Hematopoietic multipotent progenitor cell treated with erythropoietin and hydrocortisone succinate and interleukin-3 and kit ligand, for 4 days (in vitro differentiated cells): ENCODE results near the gene SOX4.
"Not testable (repeated sequence)": the region's sequence is repeated elsewhere in the genome, so short reads cannot be mapped to it uniquely, and the experiment has no call there.

ENCODE experiments used
- DNase-seq: peaks from one replicate; pipeline ENCODE4 v3.0.0-alpha.2; 2015

The SOX4 gene

DNA sequence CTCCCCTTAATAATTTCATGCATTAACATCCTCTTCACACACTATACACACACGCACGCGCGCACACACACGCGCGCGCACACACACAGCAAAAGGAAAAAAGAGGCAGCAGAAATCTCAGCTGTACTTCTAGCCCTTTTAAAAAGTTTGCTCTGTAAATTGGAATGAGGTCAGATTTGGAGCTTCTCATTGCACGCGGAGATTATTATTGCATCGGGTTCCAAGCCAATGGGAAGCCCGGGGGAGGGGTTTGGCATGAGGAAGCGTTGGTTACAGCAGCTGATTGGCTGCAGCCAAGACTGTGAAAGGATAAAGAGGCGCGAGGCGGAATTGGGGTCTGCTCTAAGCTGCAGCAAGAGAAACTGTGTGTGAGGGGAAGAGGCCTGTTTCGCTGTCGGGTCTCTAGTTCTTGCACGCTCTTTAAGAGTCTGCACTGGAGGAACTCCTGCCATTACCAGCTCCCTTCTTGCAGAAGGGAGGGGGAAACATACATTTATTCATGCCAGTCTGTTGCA lies at the start of gene SOX4:
TSS of gene SOX4 (plus strand) at position 340 of the 515 bp plus-strand sequence. CDS start 784 bp downstream, outside the sequence.
- peak; percentile 99 for DNase-seq

- DNase-seq = not testable (repeated sequence)
Observed at GRCh38 chr6:21552286-21552685, 41.3 kb upstream of the SOX4 start.

DNA sequence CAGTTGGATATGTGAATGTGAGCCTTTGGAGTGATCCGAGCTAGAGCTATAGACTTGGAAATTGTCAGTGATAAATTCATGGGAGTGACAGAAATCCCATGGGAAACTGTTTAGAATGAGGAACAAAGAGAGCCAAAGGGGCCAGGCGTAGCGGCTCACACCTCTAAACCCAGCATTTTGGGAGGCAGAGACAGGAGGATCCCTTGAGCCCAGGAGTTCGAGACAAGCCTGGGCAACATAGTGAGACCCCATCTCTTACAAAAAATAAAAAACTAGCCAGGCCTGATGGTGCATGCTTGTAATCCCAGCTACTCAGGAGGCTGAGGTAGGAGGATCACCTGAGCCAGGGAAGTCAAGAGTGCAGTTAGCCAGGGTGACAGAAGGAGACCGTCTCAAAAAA lies 39.3 kb upstream of the SOX4 start:
- DNase-seq = no peak

- DNase-seq = no peak
Observed at GRCh38 chr6:21555197-21555596, 38.4 kb upstream of the SOX4 start.

DNA sequence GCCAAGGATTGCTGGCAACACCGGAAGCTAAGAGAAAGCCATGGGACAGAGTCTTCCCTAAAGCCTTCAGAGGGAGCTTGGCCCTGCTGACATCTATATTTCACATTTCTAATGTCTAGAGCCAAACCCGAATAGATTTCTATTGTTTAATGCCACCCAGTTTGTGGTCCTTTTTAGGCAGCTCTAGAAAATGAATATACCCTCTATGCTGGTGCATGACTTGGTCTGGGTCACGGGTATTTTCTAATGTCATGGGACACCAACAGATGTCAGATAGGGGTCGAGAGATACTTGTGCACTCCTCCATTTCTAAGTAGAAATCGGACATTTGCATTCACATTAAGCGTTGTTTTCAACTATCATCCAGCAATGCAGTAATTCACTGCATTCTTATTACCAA lies 37.0 kb upstream of the SOX4 start:
- DNase-seq = no peak

DNA sequence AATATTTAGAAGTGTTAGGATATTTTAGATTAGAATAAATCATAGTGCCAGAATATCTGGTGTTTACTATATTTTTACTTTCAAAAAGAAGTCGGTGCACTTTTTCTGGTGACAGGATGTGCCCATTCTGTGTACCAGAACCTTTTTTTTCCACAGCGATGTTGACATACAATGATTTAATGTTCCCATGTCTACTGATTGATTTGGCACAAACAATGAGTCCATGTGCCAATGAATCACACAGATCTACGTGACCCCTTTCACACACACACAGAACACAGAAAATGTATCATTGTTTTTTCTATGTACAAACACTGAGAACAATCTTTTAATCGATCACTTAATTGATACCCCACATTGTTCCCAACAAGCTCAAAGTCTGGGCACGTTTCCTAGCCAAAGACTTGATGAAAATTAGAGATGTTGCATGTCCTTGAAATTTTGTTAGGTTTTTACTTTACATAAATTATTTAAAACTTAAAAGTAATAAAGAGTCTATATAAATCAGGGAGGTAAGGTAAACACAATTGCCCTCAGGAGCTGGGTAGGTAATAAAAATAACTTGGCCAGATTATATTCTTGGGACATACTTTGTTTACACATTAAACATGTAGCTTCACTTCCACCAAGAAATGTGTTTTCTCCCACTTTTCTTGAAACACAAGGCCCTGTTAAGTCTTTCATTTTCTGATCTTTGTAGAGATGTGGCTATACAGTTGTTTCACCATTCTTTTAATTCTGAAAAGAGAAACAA lies 36.4 kb upstream of the SOX4 start:
- DNase-seq = no peak

- DNase-seq = no peak
Observed at GRCh38 chr6:21559238-21559637, 34.3 kb upstream of the SOX4 start.

DNA sequence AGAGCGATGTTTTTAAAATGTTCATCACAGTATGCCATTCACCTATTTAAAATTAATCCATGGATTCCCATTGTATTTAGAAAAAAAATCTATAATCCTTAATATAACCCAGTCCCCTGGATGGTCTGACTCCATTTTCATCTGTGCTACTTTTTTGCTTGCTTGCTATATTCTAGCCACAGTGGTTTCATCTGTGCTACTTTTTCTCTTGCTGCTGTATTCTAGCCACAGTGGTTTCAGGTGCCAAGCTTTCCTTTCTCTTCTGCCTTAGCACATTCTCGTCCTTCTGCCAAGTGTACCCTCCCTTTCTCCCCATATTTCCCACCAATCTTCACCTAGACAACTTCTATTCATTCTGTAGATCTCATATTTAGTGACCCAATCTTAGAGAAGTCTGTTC lies 33.3 kb upstream of the SOX4 start:
- no peak for DNase-seq

- no peak for DNase-seq
Observed at GRCh38 chr6:21565431-21565830, 28.1 kb upstream of the SOX4 start.

DNA sequence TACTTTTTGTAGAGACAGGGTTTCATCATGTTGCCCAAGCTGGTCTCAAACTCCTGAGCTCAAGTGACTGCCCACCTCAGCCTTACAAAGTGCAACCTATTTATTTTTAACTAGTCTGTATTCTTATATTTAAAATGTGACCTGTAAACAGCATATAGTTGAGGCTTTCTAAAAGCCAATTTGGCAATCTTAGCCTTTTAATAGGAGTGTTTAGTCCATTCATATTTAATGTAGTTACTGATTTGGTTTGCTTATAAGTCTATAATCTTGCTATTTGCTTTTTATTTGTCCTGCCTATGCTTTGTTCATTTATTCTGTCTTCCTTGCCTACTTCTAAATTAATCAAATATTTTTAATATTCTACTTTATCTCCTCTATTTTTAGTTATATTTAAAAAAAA lies 15.0 kb upstream of the SOX4 start:
- no peak for DNase-seq

- DNase-seq = no peak
Observed at GRCh38 chr6:21582651-21583050, 10.9 kb upstream of the SOX4 start.

DNA sequence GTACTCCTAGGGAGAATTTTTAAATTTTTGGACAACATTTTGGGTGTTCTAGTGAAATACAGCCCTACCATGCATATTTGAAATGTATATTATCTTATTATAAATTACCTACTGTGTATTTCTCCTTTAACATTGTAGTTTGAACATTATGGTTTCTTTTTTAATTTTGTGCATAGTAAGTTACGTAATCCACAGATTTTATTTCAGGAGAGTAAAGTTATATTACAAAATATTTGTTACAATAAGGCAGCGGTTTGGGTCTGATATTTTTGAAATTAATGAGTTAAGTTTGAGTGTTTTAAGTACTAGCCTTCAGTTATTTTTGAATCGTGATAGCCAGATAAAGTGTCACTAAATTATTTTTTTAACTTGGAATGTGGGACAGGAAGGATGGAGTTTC lies 7.3 kb upstream of the SOX4 start:
- no peak for DNase-seq

DNA sequence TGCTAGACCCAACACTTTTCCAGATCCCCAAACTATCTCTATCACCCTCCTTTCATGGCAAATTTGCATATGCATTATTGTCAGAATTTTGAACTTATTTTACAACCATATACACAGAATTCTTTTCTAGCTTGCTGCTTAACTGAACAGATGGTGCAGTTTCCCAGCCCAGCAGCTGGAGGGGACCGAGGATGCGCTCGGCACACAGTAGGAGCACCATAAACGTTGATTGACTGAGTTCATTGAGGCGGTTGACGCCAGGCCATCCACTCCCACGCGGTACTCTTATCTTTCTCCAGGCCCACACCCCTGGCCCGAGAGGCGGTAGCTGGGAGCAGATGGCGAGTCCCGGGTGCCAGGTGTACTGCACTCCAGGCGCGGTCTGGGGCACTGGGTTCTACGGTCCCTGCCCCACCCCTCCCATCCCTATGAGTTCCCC lies 6.8 kb upstream of the SOX4 start:
- DNase-seq = peak; percentile 63

GRCh38 chr6:21587179-21587960 lies 6.2 kb upstream of the SOX4 start:
- peak; percentile 86 for DNase-seq

- DNase-seq = peak; percentile 78
Observed at GRCh38 chr6:21587961-21588480, 5.5 kb upstream of the SOX4 start.

- peak; percentile 92 for DNase-seq
Observed at GRCh38 chr6:21588481-21589351, 4.8 kb upstream of the SOX4 start.

GRCh38 chr6:21589352-21590345 lies 3.9 kb upstream of the SOX4 start:
- DNase-seq = peak; percentile 92

GRCh38 chr6:21590346-21590745 lies 3.2 kb upstream of the SOX4 start:
- no peak for DNase-seq

DNA sequence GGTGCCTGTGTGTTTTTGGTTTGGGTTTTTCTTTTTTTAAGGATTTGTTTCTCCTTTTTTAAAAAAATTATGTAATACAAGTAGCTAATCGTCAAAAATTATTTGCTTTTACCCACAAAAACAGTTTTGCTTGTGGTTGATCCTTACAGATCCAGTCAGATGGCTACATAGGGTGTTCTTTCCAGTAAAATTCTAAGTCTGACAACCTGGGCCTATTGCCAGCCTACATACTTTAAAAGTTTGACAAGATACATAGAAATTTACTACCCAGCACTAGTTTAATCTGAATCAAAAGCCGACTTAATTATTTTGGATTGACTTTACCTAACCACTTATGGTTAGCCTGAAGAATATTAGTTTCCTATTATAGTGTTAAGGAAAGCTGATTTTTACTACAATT lies 2.1 kb upstream of the SOX4 start:
- DNase-seq = no peak

DNA sequence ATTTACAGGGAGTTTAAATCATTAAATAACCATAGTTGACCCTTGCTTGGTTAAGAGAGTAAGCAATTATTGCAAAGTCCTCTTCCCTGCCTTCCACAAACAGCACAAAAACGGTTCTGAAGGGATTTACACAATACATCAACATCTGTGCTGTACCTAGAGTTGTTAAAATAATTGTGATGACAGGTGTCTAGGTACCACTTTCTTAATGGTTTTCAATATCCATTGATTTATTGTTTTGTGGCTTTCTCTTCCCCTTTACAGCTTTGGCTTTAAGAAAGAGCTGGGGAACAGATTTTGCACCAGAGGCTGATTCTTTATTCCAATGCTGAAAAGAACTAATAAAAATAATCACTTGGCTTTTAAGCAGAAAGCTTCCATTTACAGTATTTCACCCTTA lies 598 bp upstream of the SOX4 start:
- DNase-seq = no peak

GRCh38 chr6:21593927-21594415 lies 420 bp downstream of the SOX4 start:
- peak; percentile 77 for DNase-seq
